ENCODE results near the gene TNNI3K.

Gene TNNI3K

GRCh38 chr1:74586253-74586897 lies 351.2 kb downstream of the TNNI3K start:
- TF ChIP-seq GATA2 (IDR thresholded peaks at IDR 0.05; ENCODE audit: low read depth, low read length) (no peak), GATA3 (IDR thresholded peaks at IDR 0.05; ENCODE audit: low read depth, low read length) (no peak)

DNA sequence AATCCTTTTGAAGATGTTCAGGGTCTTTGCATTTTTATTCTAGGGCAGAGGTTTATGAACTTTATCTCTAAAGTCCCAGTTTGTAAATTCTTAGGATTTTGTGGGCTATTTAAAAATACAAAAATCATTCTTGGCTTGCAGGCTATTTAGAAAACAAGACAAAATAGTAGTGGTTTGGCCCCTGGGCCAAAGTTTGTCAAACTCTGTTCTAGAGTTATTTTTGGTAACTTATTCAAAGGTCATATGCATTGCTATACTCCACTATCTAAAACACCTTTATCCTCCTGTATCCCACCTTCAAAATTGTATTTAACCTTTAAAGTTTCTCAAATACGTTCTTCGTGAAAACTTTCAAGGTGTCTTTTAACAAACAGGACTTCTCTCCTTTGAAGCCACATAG lies 352.7 kb downstream of the TNNI3K start:
- TF ChIP-seq GATA3 (IDR thresholded peaks at IDR 0.05; ENCODE audit: low read depth, low read length): no peak
- TF ChIP-seq GATA2 (IDR thresholded peaks at IDR 0.05; ENCODE audit: low read depth, low read length): no peak

DNA sequence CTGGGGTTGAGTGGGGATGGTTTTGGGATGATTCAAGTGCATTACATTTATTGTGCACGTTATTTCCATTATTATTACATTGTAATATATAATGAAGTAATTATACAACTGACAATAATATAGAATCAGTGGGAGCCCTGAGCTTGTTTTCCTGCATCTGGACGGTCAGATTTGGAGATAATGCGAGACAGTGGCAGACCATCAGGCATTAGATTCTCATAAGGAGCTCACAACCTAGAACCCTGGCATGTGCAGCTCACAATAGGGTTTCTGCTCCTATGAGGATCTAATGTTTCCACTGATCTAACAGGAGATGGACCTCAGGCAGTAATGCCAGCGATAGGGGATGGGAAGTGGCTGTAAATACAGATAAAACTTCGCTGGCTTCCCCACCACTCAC lies 355.1 kb downstream of the TNNI3K start:
- TF ChIP-seq GATA2 (IDR thresholded peaks at IDR 0.05; ENCODE audit: low read depth, low read length): peak; percentile 80
- peak; percentile 70 for TF ChIP-seq GATA3 (IDR thresholded peaks at IDR 0.05; ENCODE audit: low read depth, low read length)

DNA sequence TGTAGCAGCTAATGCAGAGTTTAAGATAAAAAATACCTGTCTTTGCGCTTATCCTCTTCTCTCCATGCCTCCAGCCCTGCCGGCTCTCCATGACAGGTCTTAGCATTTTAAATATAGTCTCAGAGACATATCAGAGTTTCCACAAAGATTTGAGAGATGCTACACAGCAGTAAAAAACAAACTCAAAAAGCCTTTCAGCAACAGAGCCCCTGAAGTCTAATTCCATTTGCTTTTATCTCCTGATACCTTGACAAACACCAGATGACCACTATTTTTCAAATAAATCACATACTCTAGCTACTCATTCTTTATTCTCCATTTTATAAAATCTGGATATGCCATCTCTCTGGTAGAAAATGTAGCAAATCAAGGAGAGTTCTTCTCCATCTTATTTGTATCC lies 356.8 kb downstream of the TNNI3K start:
- peak; percentile 87 for TF ChIP-seq GATA2 (IDR thresholded peaks at IDR 0.05; ENCODE audit: low read depth, low read length)
- TF ChIP-seq GATA3 (IDR thresholded peaks at IDR 0.05; ENCODE audit: low read depth, low read length): peak; percentile 85

- no peak for TF ChIP-seq GATA2 (IDR thresholded peaks at IDR 0.05; ENCODE audit: low read depth, low read length)
- TF ChIP-seq GATA3 (IDR thresholded peaks at IDR 0.05; ENCODE audit: low read depth, low read length): no peak
Measured at GRCh38 chr1:74592580-74593355, 357.6 kb downstream of the TNNI3K start.

All from SH-SY5Y (cell line).